Measurements from ENCODE around the gene PLOD2. TPM values are rescaled to one million over a fixed set of nuclear protein-coding genes. Genes with fewer than 3 reads are reported as not detected.

The PLOD2 gene
- total RNA-seq, 4 donors from 2014 or later = 17.2 to 27.6 (median 19.5) TPM

GRCh38 chr3:146085678-146086077 lies 75.3 kb downstream of the PLOD2 start:
- Histone ChIP-seq H3K27ac (no peak overlapping the region), H3K4me3 (no peak overlapping the region), H3K4me1 (peaks cover 0 to 10% (median 0%) of the 10 kb centered on the region in 4 donors), H3K27me3 (no peaks in the 10 kb centered on the region), H3K36me3 (no peaks in the 10 kb centered on the region), H3K9me3 (no peaks in the 10 kb centered on the region)
- TF ChIP-seq CTCF (IDR thresholded peaks at IDR 0.05) = no peak
- no peak for TF ChIP-seq POLR2A (IDR thresholded peaks at IDR 0.05)
- no peak for TF ChIP-seq EP300 (IDR thresholded peaks at IDR 0.05)
- WGBS, 2 donors = 67 to 86% methylated on average over 2 of the region's 2 CpGs
- DNase-seq (ENCODE audit: low spot score in 2 of 2) = no peak

- WGBS, 2 donors = 47 to 56% methylated on average over 2 of the region's 2 CpGs
- Histone ChIP-seq H3K4me1 (no peaks in the 10 kb centered on the region), H3K27me3 (no peaks in the 10 kb centered on the region), H3K27ac (no peak overlapping the region), H3K9me3 (no peaks in the 10 kb centered on the region), H3K4me3 (no peak overlapping the region), H3K36me3 (peaks cover 0 to 12% (median 0%) of the 10 kb centered on the region in 3 donors)
- TF ChIP-seq EP300 (IDR thresholded peaks at IDR 0.05) (no peak), CTCF (IDR thresholded peaks at IDR 0.05) (no peak), POLR2A (IDR thresholded peaks at IDR 0.05) (no peak)
- DNase-seq (ENCODE audit: low spot score in 2 of 2) = no peak
These were observed 80.4 kb downstream of the PLOD2 start for GRCh38 chr3:146080578-146080977.

GRCh38 chr3:146078031-146078430 lies 83.0 kb downstream of the PLOD2 start:
- H3K27ac ChIP-seq = no peak overlapping the region
- 88 to 98% methylated on average over 2 of the region's 2 CpGs for WGBS, 2 donors
- no peaks in the 10 kb centered on the region for H3K9me3 ChIP-seq
- H3K36me3 ChIP-seq = peaks cover 0 to 12% (median 0%) of the 10 kb centered on the region in 3 donors
- no peak for DNase-seq (ENCODE audit: low spot score in 2 of 2)
- no peaks in the 10 kb centered on the region for H3K27me3 ChIP-seq
- TF ChIP-seq EP300 (IDR thresholded peaks at IDR 0.05) (no peak), POLR2A (IDR thresholded peaks at IDR 0.05) (no peak), CTCF (IDR thresholded peaks at IDR 0.05) (no peak)
- H3K4me1 ChIP-seq = no peaks in the 10 kb centered on the region
- no peak overlapping the region for H3K4me3 ChIP-seq

- Histone ChIP-seq H3K36me3 (peaks cover 0 to 12% (median 0%) of the 10 kb centered on the region in 3 donors), H3K27me3 (no peaks in the 10 kb centered on the region), H3K4me3 (no peak overlapping the region), H3K9me3 (no peaks in the 10 kb centered on the region), H3K4me1 (no peaks in the 10 kb centered on the region), H3K27ac (no peak overlapping the region)
- TF ChIP-seq EP300 (IDR thresholded peaks at IDR 0.05) = no peak
- TF ChIP-seq CTCF (IDR thresholded peaks at IDR 0.05) = no peak
- TF ChIP-seq POLR2A (IDR thresholded peaks at IDR 0.05) = no peak
- WGBS, 2 donors = 71 to 78% methylated on average over 1 of the region's 1 CpG
- no peak for DNase-seq (ENCODE audit: low spot score in 2 of 2)
These were observed 83.8 kb downstream of the PLOD2 start for GRCh38 chr3:146077181-146077580.

GRCh38 chr3:146072824-146073223 lies 88.2 kb downstream of the PLOD2 start:
- peaks cover 0 to 17% (median 0%) of the 10 kb centered on the region in 3 donors for H3K36me3 ChIP-seq
- H3K4me1 ChIP-seq = no peaks in the 10 kb centered on the region
- H3K27me3 ChIP-seq = no peaks in the 10 kb centered on the region
- TF ChIP-seq EP300 (IDR thresholded peaks at IDR 0.05) = no peak
- TF ChIP-seq POLR2A (IDR thresholded peaks at IDR 0.05) = no peak
- no peak for TF ChIP-seq CTCF (IDR thresholded peaks at IDR 0.05)
- no peak overlapping the region for H3K4me3 ChIP-seq
- H3K27ac ChIP-seq = no peak overlapping the region
- DNase-seq (ENCODE audit: low spot score in 2 of 2) = no peak
- no peaks in the 10 kb centered on the region for H3K9me3 ChIP-seq

Measured in tibial nerve (tissue), 4 donors.